Panc1 (cell line): ENCODE results near the gene FAM43B. TPM values are rescaled to one million over a fixed set of nuclear protein-coding genes. Genes with fewer than 3 reads are reported as not detected.

ENCODE experiments used
- ATAC-seq: fragments of 200-7000 bp; cut with Tn5 transposase; 2 replicates; pipeline ENCODE4 v1.9.1; 2020; ENCODE audit warnings: mild to moderate bottlenecking, moderate library complexity
- BruUV-seq: library from RNA; stranded (reverse); fragments of 400-500 nt; replicated peaks from 2 replicates; lab custom pipeline; 2021; lab: Mats Ljungman, UMichigan
- CTCF ChIA-PET: fragments of 300-600 bp; sonication (Branson Sonifier 250); formaldehyde crosslinking; loops from one replicate; lab custom pipeline; 2022; ENCODE audit warnings: antibody characterized with exemption; lab: Charles Lee
- POLR2A ChIA-PET: fragments of 300-600 bp; sonication (Branson Sonifier 250); formaldehyde crosslinking; loops from one replicate; lab custom pipeline; 2022; ENCODE audit warnings: antibody characterized with exemption; lab: Charles Lee
- DNase-seq: peaks from one replicate; pipeline ENCODE4 v3.0.0-alpha.2; 2010; ENCODE audit warnings: low read depth, low spot score
- H3K27ac ChIP-seq: 2 replicates; pipeline ENCODE4 v1.5.1; 2011; ENCODE audit warnings: mild to moderate bottlenecking, low read length, inconsistent platforms
- H3K27me3 ChIP-seq: fragments of 200-500 bp; sonication (Bioruptor generic); 2 replicates; pipeline ENCODE4 v1.6.0; 2014; ENCODE audit warnings: low read length, inconsistent platforms; ENCODE audit not compliant: control insufficient read depth, insufficient read depth
- H3K36me3 ChIP-seq: fragments of 200-500 bp; sonication (Bioruptor generic); 2 replicates; pipeline ENCODE4 v1.5.1; 2014; ENCODE audit warnings: inconsistent platforms, mild to moderate bottlenecking, low read length, moderate library complexity; ENCODE audit not compliant: control insufficient read depth, insufficient read depth
- H3K4me1 ChIP-seq: 2 replicates; pipeline ENCODE4 v1.5.1; 2011; ENCODE audit warnings: inconsistent platforms, mild to moderate bottlenecking, low read length, moderate library complexity; ENCODE audit not compliant: control insufficient read depth, insufficient read depth
- H3K4me3 ChIP-seq, 2 experiments: 2 replicates each; pipeline ENCODE4 v1.5.1; 2011 to 2012; ENCODE audit warnings: low read depth in 2 of 2, low read length in 2 of 2, mild to moderate bottlenecking in 2 of 2, inconsistent platforms in 1 of 2, moderate library complexity in 1 of 2
- H3K9me3 ChIP-seq: fragments of 200-500 bp; sonication (Bioruptor generic); 2 replicates; pipeline ENCODE4 v1.5.1; 2014; ENCODE audit warnings: low read depth, mild to moderate bottlenecking, inconsistent platforms, low read length, moderate library complexity; ENCODE audit not compliant: control insufficient read depth, insufficient read depth
- CTCF ChIP-seq: fragments of 450-650 bp; IDR thresholded peaks from 2 replicates; pipeline ENCODE4 v1.5.1; 2017; ENCODE audit warnings: mild to moderate bottlenecking
- POLR2AphosphoS5 ChIP-seq: IDR thresholded peaks from 2 replicates; pipeline ENCODE4 v1.6.1; 2012; ENCODE audit warnings: mild to moderate bottlenecking, low read depth, low read length, moderate library complexity
- SIN3A ChIP-seq: IDR thresholded peaks from 2 replicates; pipeline ENCODE4 v1.6.1; 2012; ENCODE audit warnings: low read depth, mild to moderate bottlenecking, low read length, moderate library complexity, borderline replicate concordance; ENCODE audit not compliant: insufficient read depth
- TCF7L2 ChIP-seq: IDR thresholded peaks from 2 replicates; pipeline ENCODE4 v1.6.1; 2011; ENCODE audit warnings: mild to moderate bottlenecking, low read depth, low read length, inconsistent platforms
- in situ Hi-C: cut with HindIII; loops from 2 replicates; pipeline ENCODE4 v1.10.0; 2016; ENCODE audit warnings: low sequenced_read_pairs, low pct_unique_long_range_greater_than_20kb
- intact Hi-C: fragments of 100-400 bp; cut with micrococcal nuclease; formaldehyde crosslinking; loops from one replicate; pipeline ENCODE4 v1.10.0; 2022; ENCODE audit not compliant: unreplicated experiment
- total RNA-seq: library from RNA; stranded (reverse); gene quantifications from one replicate; pipeline ENCODE4 v1.2.1, GENCODE V29; 2021; ENCODE audit not compliant: unreplicated experiment
- TF ChIP-seq, protein P1 (sequence below), 2 experiments: IDR thresholded peaks; 2 replicates each; pipeline ENCODE4 v1.6.1; 2011 to 2012; ENCODE audit warnings: low read depth in 2 of 2, control low read depth in 1 of 2, low read length in 1 of 2, mild to moderate bottlenecking in 1 of 2, moderate library complexity in 1 of 2; ENCODE audit not compliant: insufficient read depth in 1 of 2

Gene FAM43B
- total RNA-seq, 1 experiment from 2014 or later, result 3.0 TPM

DNA sequence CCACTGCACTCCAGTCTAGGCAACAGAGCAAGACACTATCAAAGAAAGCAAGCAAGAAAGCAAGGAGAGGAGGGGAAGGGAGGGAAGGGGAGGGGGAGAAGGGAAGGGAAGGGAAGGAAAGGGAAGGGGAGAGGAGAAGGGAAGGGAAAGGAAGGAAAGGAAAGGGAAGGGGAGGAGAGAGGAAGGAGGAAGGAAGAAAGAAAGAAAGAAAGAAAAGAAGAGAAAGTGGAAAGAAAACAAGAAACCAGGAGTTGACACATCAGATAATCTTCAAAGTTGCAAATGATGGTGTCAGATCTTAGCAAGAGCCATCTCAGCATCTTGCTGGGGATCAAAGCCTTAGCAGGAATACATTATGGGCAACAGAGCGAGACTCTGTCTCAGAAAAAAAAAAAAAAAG lies 21.6 kb downstream of the FAM43B start:
- BruUV-seq, result no TSS peak
- Histone ChIP-seq H3K9me3 (peaks cover 5% of the 10 kb centered on the region; the same call in 1 of the 2 replicates), H3K4me3 (no peak overlapping the region), H3K27me3 (no peaks in the 10 kb centered on the region), H3K27ac (no peak overlapping the region), H3K4me1 (0 out of 2 replicates have a peak, but pooled peaks cover 3% of the 10 kb centered on the region), H3K36me3 (no peaks in the 10 kb centered on the region)
- CTCF ChIA-PET, result interaction anchor here (1.1 kb wide), 1 partner anchor 59 kb away, joined by 5 read pairs; no protein-coding TSS in a partner anchor
- DNase-seq, result no peak
- no peak for ATAC-seq
- TF ChIP-seq, protein P1, sequence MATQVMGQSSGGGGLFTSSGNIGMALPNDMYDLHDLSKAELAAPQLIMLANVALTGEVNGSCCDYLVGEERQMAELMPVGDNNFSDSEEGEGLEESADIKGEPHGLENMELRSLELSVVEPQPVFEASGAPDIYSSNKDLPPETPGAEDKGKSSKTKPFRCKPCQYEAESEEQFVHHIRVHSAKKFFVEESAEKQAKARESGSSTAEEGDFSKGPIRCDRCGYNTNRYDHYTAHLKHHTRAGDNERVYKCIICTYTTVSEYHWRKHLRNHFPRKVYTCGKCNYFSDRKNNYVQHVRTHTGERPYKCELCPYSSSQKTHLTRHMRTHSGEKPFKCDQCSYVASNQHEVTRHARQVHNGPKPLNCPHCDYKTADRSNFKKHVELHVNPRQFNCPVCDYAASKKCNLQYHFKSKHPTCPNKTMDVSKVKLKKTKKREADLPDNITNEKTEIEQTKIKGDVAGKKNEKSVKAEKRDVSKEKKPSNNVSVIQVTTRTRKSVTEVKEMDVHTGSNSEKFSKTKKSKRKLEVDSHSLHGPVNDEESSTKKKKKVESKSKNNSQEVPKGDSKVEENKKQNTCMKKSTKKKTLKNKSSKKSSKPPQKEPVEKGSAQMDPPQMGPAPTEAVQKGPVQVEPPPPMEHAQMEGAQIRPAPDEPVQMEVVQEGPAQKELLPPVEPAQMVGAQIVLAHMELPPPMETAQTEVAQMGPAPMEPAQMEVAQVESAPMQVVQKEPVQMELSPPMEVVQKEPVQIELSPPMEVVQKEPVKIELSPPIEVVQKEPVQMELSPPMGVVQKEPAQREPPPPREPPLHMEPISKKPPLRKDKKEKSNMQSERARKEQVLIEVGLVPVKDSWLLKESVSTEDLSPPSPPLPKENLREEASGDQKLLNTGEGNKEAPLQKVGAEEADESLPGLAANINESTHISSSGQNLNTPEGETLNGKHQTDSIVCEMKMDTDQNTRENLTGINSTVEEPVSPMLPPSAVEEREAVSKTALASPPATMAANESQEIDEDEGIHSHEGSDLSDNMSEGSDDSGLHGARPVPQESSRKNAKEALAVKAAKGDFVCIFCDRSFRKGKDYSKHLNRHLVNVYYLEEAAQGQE (IDR thresholded peaks at IDR 0.05; ENCODE audit: insufficient read depth in 1 of 2, low read depth in 2 of 2, low read length in 1 of 2), result no peak
- no peak for TF ChIP-seq POLR2AphosphoS5
- TF ChIP-seq SIN3A, result no peak
- no peak for TF ChIP-seq TCF7L2
- TF ChIP-seq CTCF, result no peak
- intact Hi-C loops, result no loop called here
- POLR2A ChIA-PET, result no interaction called here
- in situ Hi-C loops, result no loop called here

- Histone ChIP-seq H3K9me3 (peaks cover 5% of the 10 kb centered on the region; the same call in 1 of the 2 replicates), H3K4me3 (no peak overlapping the region), H3K27ac (no peak overlapping the region), H3K27me3 (no peaks in the 10 kb centered on the region), H3K36me3 (no peaks in the 10 kb centered on the region), H3K4me1 (0 out of 2 replicates have a peak, but pooled peaks cover 3% of the 10 kb centered on the region)
- TF ChIP-seq CTCF (peak; percentile 92), POLR2AphosphoS5 (peak; percentile 23; the same call in 1 of the 2 replicates), SIN3A (no peak), TCF7L2 (no peak)
- TF ChIP-seq, protein P1 (IDR thresholded peaks at IDR 0.05; ENCODE audit: insufficient read depth in 1 of 2, low read depth in 2 of 2, low read length in 1 of 2), result no peak
- intact Hi-C loops (loop anchor here (1.0 kb wide), 1 partner anchor 65 kb away; no protein-coding TSS in a partner anchor), in situ Hi-C loops (no loop called here)
- POLR2A ChIA-PET, result no interaction called here
- ATAC-seq (peak; percentile 96), DNase-seq (peak; percentile 41)
- CTCF ChIA-PET, result interaction anchor here (0.7 to 1.1 kb wide), 6 partner anchors 19 to 64 kb away, joined by 4 to 18 read pairs (median 6); partner anchors contain the start of gene PINK1
- no TSS peak for BruUV-seq
Observed at GRCh38 chr1:20574686-20575540, 22.5 kb downstream of the FAM43B start.
